ENCODE data around the gene HSF5. TPM values are rescaled to one million over a fixed set of nuclear protein-coding genes. Genes with fewer than 3 reads are reported as not detected.

HSF5 gene
- total RNA-seq, 2 experiments from 2014 or later: 0.22 TPM; not detected in 1

DNA sequence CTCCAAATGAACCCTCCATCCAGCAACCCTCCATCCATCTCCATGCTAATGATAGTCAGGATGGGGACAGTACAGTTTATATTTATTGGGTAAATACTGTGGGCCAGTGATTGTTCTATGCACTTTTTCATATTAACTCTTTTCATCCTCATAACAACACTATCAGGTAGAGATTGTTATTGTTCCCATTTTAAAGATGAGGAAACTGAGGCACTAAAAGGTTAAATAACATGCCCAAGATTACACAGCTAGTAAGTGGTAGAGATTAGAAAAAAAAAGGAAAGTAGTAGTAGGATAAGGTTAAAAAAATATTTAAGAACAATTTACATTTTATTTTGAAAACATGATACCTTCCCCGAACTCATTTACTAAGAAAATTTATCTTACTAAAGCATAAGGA lies 114.3 kb downstream of the HSF5 start:
- Histone ChIP-seq H3K4me3 (ENCODE audit: low read depth, low read length, poor library complexity, severe bottlenecking) (no peak overlapping the region), H2AFZ (ENCODE audit: low read length) (no peak overlapping the region), H4K20me1 (ENCODE audit: insufficient read depth, low read length) (no peaks in the 10 kb centered on the region), H3K4me2 (ENCODE audit: low read length) (no peak overlapping the region), H3K9me3 (ENCODE audit: low read length) (no peaks in the 10 kb centered on the region), H3K36me3 (ENCODE audit: insufficient read depth, low read length) (no peaks in the 10 kb centered on the region), H3K79me2 (ENCODE audit: insufficient read depth, low read depth, low read length) (no peaks in the 10 kb centered on the region), H3K9me2 (ENCODE audit: insufficient read depth, low read length) (no peaks in the 10 kb centered on the region), H3K27ac (ENCODE audit: low read depth, low read length, poor library complexity, severe bottlenecking) (no peak overlapping the region), H3K4me1 (ENCODE audit: insufficient read depth, low read length, poor library complexity, severe bottlenecking) (peaks cover 8% of the 10 kb centered on the region)
- TF ChIP-seq, protein P1, sequence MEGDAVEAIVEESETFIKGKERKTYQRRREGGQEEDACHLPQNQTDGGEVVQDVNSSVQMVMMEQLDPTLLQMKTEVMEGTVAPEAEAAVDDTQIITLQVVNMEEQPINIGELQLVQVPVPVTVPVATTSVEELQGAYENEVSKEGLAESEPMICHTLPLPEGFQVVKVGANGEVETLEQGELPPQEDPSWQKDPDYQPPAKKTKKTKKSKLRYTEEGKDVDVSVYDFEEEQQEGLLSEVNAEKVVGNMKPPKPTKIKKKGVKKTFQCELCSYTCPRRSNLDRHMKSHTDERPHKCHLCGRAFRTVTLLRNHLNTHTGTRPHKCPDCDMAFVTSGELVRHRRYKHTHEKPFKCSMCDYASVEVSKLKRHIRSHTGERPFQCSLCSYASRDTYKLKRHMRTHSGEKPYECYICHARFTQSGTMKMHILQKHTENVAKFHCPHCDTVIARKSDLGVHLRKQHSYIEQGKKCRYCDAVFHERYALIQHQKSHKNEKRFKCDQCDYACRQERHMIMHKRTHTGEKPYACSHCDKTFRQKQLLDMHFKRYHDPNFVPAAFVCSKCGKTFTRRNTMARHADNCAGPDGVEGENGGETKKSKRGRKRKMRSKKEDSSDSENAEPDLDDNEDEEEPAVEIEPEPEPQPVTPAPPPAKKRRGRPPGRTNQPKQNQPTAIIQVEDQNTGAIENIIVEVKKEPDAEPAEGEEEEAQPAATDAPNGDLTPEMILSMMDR (conservative IDR thresholded peaks at IDR 0.05; ENCODE audit: low read length): no peak
- TF ChIP-seq EZH2phosphoT487 (IDR thresholded peaks at IDR 0.05; ENCODE audit: borderline replicate concordance, low read depth, low read length): no peak
- CTCF ChIA-PET (ENCODE audit: unreplicated experiment): no interaction called here
- intact Hi-C loops (cut with micrococcal nuclease; ENCODE audit: unreplicated experiment): no loop called here
- DNase-seq (ENCODE audit: low spot score): no peak
- BruUV-seq (replicated peaks): no TSS peak
- POLR2A ChIA-PET: interaction anchor here (0.7 kb wide), 1 partner anchor 20 kb away, joined by 4 read pairs; no protein-coding TSS in a partner anchor

DNA sequence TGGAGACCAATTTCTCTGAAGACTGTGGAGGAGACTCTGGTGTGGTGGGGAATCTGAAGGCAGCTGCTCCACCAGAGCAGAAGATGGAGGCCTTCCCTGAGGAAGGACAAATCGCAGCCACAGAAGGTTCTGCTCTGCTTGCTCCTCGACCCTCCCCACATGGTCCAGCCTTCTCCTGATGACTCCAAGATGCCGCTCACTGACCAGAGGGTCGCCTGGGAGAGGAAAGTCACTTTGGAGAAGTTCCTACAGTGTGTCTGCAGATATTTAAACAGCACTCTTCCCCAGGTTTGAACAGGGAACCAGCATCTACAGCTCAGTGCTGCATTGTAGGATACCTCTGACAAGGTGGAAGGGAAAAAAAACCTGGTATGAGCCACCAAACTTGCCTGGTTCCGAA lies 115.2 kb downstream of the HSF5 start:
- H3K4me3 ChIP-seq (ENCODE audit: low read depth, low read length, poor library complexity, severe bottlenecking): no peak overlapping the region
- ChIA-PET POLR2A (interaction anchor here (0.8 to 1.9 kb wide), 3 partner anchors 12 to 52 kb away, joined by 3 to 5 read pairs (median 3); no protein-coding TSS in a partner anchor), CTCF (ENCODE audit: unreplicated experiment) (no interaction called here)
- intact Hi-C loops (cut with micrococcal nuclease; ENCODE audit: unreplicated experiment): no loop called here
- no peaks in the 10 kb centered on the region for H3K79me2 ChIP-seq (ENCODE audit: insufficient read depth, low read depth, low read length)
- no peaks in the 10 kb centered on the region for H3K9me2 ChIP-seq (ENCODE audit: insufficient read depth, low read length)
- H4K20me1 ChIP-seq (ENCODE audit: insufficient read depth, low read length): no peaks in the 10 kb centered on the region
- no peaks in the 10 kb centered on the region for H3K36me3 ChIP-seq (ENCODE audit: insufficient read depth, low read length)
- H3K4me1 ChIP-seq (ENCODE audit: insufficient read depth, low read length, poor library complexity, severe bottlenecking): peaks cover 16% of the 10 kb centered on the region
- no peak for DNase-seq (ENCODE audit: low spot score)
- TF ChIP-seq EZH2phosphoT487 (IDR thresholded peaks at IDR 0.05; ENCODE audit: borderline replicate concordance, low read depth, low read length): no peak
- TF ChIP-seq, protein P1 (conservative IDR thresholded peaks at IDR 0.05; ENCODE audit: low read length): no peak
- H3K4me2 ChIP-seq (ENCODE audit: low read length): no peak overlapping the region
- BruUV-seq (replicated peaks): no TSS peak
- no peak overlapping the region for H3K27ac ChIP-seq (ENCODE audit: low read depth, low read length, poor library complexity, severe bottlenecking)
- no peaks in the 10 kb centered on the region for H3K9me3 ChIP-seq (ENCODE audit: low read length)
- H2AFZ ChIP-seq (ENCODE audit: low read length): no peak overlapping the region

DNA sequence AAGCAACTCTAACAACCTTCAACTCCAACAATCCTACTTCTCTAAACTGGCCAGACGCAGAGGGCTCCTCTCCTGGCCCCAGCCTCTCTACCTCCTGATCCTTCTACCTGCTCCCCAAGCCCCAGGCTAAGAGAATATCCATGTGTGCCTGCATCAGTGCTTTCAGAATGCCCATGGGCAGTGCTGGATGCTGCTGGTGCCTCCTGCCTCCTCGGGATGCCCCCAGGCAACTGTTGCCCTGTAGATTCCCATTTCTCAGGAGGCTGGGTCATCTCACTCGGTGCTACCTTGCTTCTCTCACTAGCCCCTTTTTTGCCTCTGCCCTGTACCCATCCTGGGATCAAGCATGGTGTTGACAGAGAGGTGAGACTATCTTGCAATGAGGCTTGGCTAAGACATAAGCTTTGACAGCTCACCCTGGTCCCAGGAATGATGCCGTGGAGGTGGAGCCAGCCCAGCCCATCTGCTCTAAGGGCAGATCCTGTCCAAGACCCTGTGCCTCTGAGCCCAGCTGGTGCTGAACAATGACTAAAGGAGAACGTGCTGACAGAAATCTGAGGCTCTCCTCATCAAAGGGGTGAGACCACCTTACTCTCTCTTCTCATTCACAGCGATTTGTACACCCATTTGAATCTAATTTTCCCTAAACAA lies 116.8 kb downstream of the HSF5 start:
- Histone ChIP-seq H3K4me2 (ENCODE audit: low read length) (no peak overlapping the region), H3K36me3 (ENCODE audit: insufficient read depth, low read length) (no peaks in the 10 kb centered on the region), H2AFZ (ENCODE audit: low read length) (no peak overlapping the region), H3K79me2 (ENCODE audit: insufficient read depth, low read depth, low read length) (no peaks in the 10 kb centered on the region), H3K27ac (ENCODE audit: low read depth, low read length, poor library complexity, severe bottlenecking) (no peak overlapping the region), H3K4me1 (ENCODE audit: insufficient read depth, low read length, poor library complexity, severe bottlenecking) (peaks cover 32% of the 10 kb centered on the region), H3K9me2 (ENCODE audit: insufficient read depth, low read length) (no peaks in the 10 kb centered on the region), H4K20me1 (ENCODE audit: insufficient read depth, low read length) (no peaks in the 10 kb centered on the region), H3K9me3 (ENCODE audit: low read length) (no peaks in the 10 kb centered on the region), H3K4me3 (ENCODE audit: low read depth, low read length, poor library complexity, severe bottlenecking) (no peak overlapping the region)
- intact Hi-C loops (cut with micrococcal nuclease; ENCODE audit: unreplicated experiment): no loop called here
- no peak for DNase-seq (ENCODE audit: low spot score)
- TF ChIP-seq, protein P1 (conservative IDR thresholded peaks at IDR 0.05; ENCODE audit: low read length): no peak
- TF ChIP-seq EZH2phosphoT487 (IDR thresholded peaks at IDR 0.05; ENCODE audit: borderline replicate concordance, low read depth, low read length): no peak
- ChIA-PET CTCF (ENCODE audit: unreplicated experiment) (interaction anchor here (0.6 to 0.9 kb wide), 2 partner anchors 8 to 11 kb away, joined by 3 read pairs; no protein-coding TSS in a partner anchor), POLR2A (interaction anchor here (0.8 kb wide), 1 partner anchor 24 kb away, joined by 3 read pairs; no protein-coding TSS in a partner anchor)
- no TSS peak for BruUV-seq (replicated peaks)
